A549 (cell line): Measurements from ENCODE around the gene KIAA1671.

Experiments
- CTCF ChIP-seq: fragments of >200 bp; sonication (Bioruptor Twin); formaldehyde crosslinking; IDR thresholded peaks from 3 replicates; pipeline ENCODE4 v1.5.1; 2016
- EHMT2 ChIP-seq: fragments of 200-600 bp; sonication (generic); IDR thresholded peaks from 2 replicates; pipeline ENCODE4 v1.6.1; 2016; ENCODE audit warnings: antibody characterized with exemption, low read depth, mild to moderate bottlenecking, moderate library complexity
- ESRRA ChIP-seq: fragments of 150-350 bp; IDR thresholded peaks from 2 replicates; pipeline ENCODE4 v1.6.1; 2014; ENCODE audit warnings: mild to moderate bottlenecking, low read length, borderline replicate concordance
- JUN ChIP-seq, 2 experiments: fragments of >200 bp; sonication (Bioruptor Twin); formaldehyde crosslinking; IDR thresholded peaks; 2 replicates in 1 of 2; 3 replicates in 1 of 2; pipeline ENCODE4 v1.6.1; 2016 to 2017
- MAFK ChIP-seq: fragments of 450-650 bp; IDR thresholded peaks from 2 replicates; pipeline ENCODE4 v1.6.1; 2014; ENCODE audit not compliant: partially characterized antibody
- MYC ChIP-seq: IDR thresholded peaks from 2 replicates; pipeline ENCODE4 v1.6.1; 2012; ENCODE audit warnings: mild to moderate bottlenecking, inconsistent platforms, low read length, improper control_type of control experiment, borderline replicate concordance
- POLR2A ChIP-seq: IDR thresholded peaks from 2 replicates; pipeline ENCODE4 v1.6.1; 2012; ENCODE audit warnings: mild to moderate bottlenecking, low read length
- REST ChIP-seq: fragments of 200-600 bp; sonication (generic); IDR thresholded peaks from 2 replicates; pipeline ENCODE4 v1.6.1; 2016; ENCODE audit warnings: antibody characterized with exemption, mild to moderate bottlenecking, moderate library complexity
- RFX5 ChIP-seq: fragments of 450-650 bp; IDR thresholded peaks from 2 replicates; pipeline ENCODE4 v1.7.1; 2014; ENCODE audit warnings: antibody characterized with exemption, mild to moderate bottlenecking, moderate library complexity
- ZNF302 ChIP-seq: fragments of 250-450 bp; sonication (Bioruptor Pico); IDR thresholded peaks from 2 replicates; pipeline ENCODE4 v1.9.0; 2021; ENCODE audit warnings: inconsistent platforms, mild to moderate bottlenecking, moderate library complexity
- ZSCAN20 ChIP-seq: fragments of 250-450 bp; sonication (Bioruptor Pico); IDR thresholded peaks from 2 replicates; pipeline ENCODE4 v1.8.0; 2022; ENCODE audit warnings: mild to moderate bottlenecking, moderate library complexity

- TF ChIP-seq MAFK (no peak), POLR2A (no peak), ZNF302 (CRISPR knock-in tag) (no peak), CTCF (no peak), MYC (no peak), ESRRA (no peak), REST (no peak), EHMT2 (no peak), RFX5 (no peak), ZSCAN20 (CRISPR knock-in tag) (no peak), JUN (IDR thresholded peaks at IDR 0.05) (no peak)
These were observed 53.8 kb downstream of the KIAA1671 start for GRCh38 chr22:25006354-25006753.
